SK-N-SH (cell line): ENCODE measurements around the gene KERA. TPM values are rescaled to one million over a fixed set of nuclear protein-coding genes. Genes with fewer than 3 reads are reported as not detected.
"Not testable (repeated sequence)": the region's sequence is repeated elsewhere in the genome, so short reads cannot be mapped to it uniquely, and the experiment has no call there.

ENCODE experiments used
- CTCF ChIA-PET: fragments of 300-600, 350-600 bp; formaldehyde crosslinking; extraction: SDS; loops from one replicate; lab custom pipeline; 2021; lab: Yijun Ruan, JAX
- POLR2A ChIA-PET: fragments of 350-600 bp; sonication (Branson Sonifier 250); formaldehyde crosslinking; extraction: SDS; loops from one replicate; lab custom pipeline; 2020; ENCODE audit warnings: antibody characterized with exemption, inconsistent platforms; lab: Yijun Ruan, JAX
- DNase-seq: peaks from one replicate; pipeline ENCODE4 v3.0.0; 2012
- H2AFZ ChIP-seq: fragments of 200-600 bp; sonication (generic); 2 replicates; pipeline ENCODE4 v1.8.1; 2016; ENCODE audit warnings: antibody characterized with exemption, mild to moderate bottlenecking, low read depth
- H3F3A ChIP-seq: fragments of 200-600 bp; sonication (generic); replicated peaks from 2 replicates; pipeline ENCODE3; 2016; ENCODE audit warnings: antibody characterized with exemption, mild to moderate bottlenecking; ENCODE audit not compliant: insufficient read depth
- H3K27ac ChIP-seq, 2 experiments: fragments of 200-500 bp in 1 of 2; fragments of 200-600 bp in 1 of 2; sonication (Bioruptor generic) in 1 of 2; sonication (generic), shearing (Covaris generic) in 1 of 2; 2 replicates each; pipeline versions ENCODE4 v1.5.1 to v1.6.1; 2014 to 2016; ENCODE audit warnings: low read depth in 2 of 2, inconsistent platforms in 1 of 2, low read length in 1 of 2, mild to moderate bottlenecking in 1 of 2, mixed read lengths in 1 of 2
- H3K27me3 ChIP-seq: fragments of 200-600 bp; sonication (generic), shearing (Covaris generic); 2 replicates; pipeline ENCODE4 v1.6.1; 2016; ENCODE audit warnings: mixed run types; ENCODE audit not compliant: insufficient read depth
- H3K36me3 ChIP-seq, 2 experiments: fragments of 200-500 bp in 1 of 2; fragments of 200-600 bp in 1 of 2; sonication (Bioruptor generic) in 1 of 2; sonication (generic) in 1 of 2; replicated peaks in 1 of 2; 2 replicates each; pipeline versions ENCODE3 to v1.5.1; 2014 to 2016; ENCODE audit warnings: low read length in 1 of 2, mild to moderate bottlenecking in 1 of 2; ENCODE audit not compliant: insufficient read depth in 2 of 2, control insufficient read depth in 1 of 2
- H3K4me1 ChIP-seq, 2 experiments: fragments of 200-500 bp in 1 of 2; fragments of 200-600 bp in 1 of 2; sonication (Bioruptor generic) in 1 of 2; sonication (generic), shearing (Covaris generic) in 1 of 2; 2 replicates each; pipeline versions ENCODE4 v1.5.1 to v1.6.1; 2014 to 2016; ENCODE audit warnings: low read depth in 1 of 2, low read length in 1 of 2, mixed run types in 1 of 2; ENCODE audit not compliant: insufficient read depth in 2 of 2, control insufficient read depth in 1 of 2
- H3K4me2 ChIP-seq: fragments of 200-600 bp; sonication (generic), shearing (Covaris generic); 2 replicates; pipeline ENCODE4 v1.6.1; 2017; ENCODE audit warnings: mixed run types
- H3K4me3 ChIP-seq, 2 experiments: fragments of 200-500 bp in 1 of 2; fragments of 200-600 bp in 1 of 2; sonication (Bioruptor generic) in 1 of 2; sonication (generic), shearing (Covaris generic) in 1 of 2; 2 replicates each; pipeline versions ENCODE4 v1.5.1 to v1.8.1; 2014 to 2016; ENCODE audit warnings: low read depth in 2 of 2, inconsistent platforms in 1 of 2, low read length in 1 of 2, mild to moderate bottlenecking in 1 of 2, mixed read lengths in 1 of 2, moderate library complexity in 1 of 2
- H3K79me2 ChIP-seq: fragments of 200-600 bp; sonication (generic); 2 replicates; pipeline ENCODE4 v1.8.1; 2017; ENCODE audit warnings: mild to moderate bottlenecking; ENCODE audit not compliant: insufficient read depth
- H3K9ac ChIP-seq: fragments of 200-600 bp; sonication (generic); 2 replicates; pipeline ENCODE4 v1.6.1; 2017; ENCODE audit warnings: mixed run types
- H3K9me2 ChIP-seq: fragments of 200-600 bp; sonication (generic); 2 replicates; pipeline ENCODE4 v1.6.1; 2017; ENCODE audit warnings: mixed run types
- H3K9me3 ChIP-seq: fragments of 200-600 bp; sonication (generic); 2 replicates; pipeline ENCODE4 v1.6.1; 2017; ENCODE audit warnings: mixed run types, mild to moderate bottlenecking, moderate library complexity
- H4K20me1 ChIP-seq: fragments of 200-600 bp; sonication (generic); 2 replicates; pipeline ENCODE4 v1.6.1; 2017; ENCODE audit warnings: mild to moderate bottlenecking, mixed run types; ENCODE audit not compliant: insufficient read depth
- CHD2 ChIP-seq: fragments of 150-350 bp; IDR thresholded peaks from 2 replicates; pipeline ENCODE4 v1.6.1; 2018; ENCODE audit warnings: low read length; ENCODE audit not compliant: partially characterized antibody
- IRF3 ChIP-seq: fragments of 150-350 bp; IDR thresholded peaks from 2 replicates; pipeline ENCODE4 v1.6.1; 2016; ENCODE audit warnings: mild to moderate bottlenecking, low read depth, low read length
- JUND ChIP-seq: IDR thresholded peaks from 2 replicates; pipeline ENCODE4 v1.4.0; 2012
- NRF1 ChIP-seq: IDR thresholded peaks from 2 replicates; pipeline ENCODE4 v1.6.1; 2012; ENCODE audit warnings: low read depth, mild to moderate bottlenecking, low read length
- TCF12 ChIP-seq: IDR thresholded peaks from 2 replicates; pipeline ENCODE4 v1.4.0; 2012
- WGBS: methylation state at CpG from one replicate; pipeline ENCODE4 v1.1.6; 2017; ENCODE audit warnings: low lambda C conversion rate; 5-methylcytosine and 5-hydroxymethylcytosine counted together
- polyA plus RNA-seq, 3 experiments: library from polyadenylated mRNA; depleted of rRNA; stranded (reverse); fragments of >200 nt; gene quantifications; 2 replicates each; pipeline ENCODE4 v1.2.3, GENCODE V29; 2012

KERA gene
- polyA plus RNA-seq, 1 of the 3 experiments (the other 2 are of a cell fraction), result not detected

- TF ChIP-seq CHD2 (no peak), JUND (no peak), TCF12 (no peak)
- no peak overlapping the region for H3K27ac ChIP-seq
- H3K4me1 ChIP-seq, result no peaks in the 10 kb centered on the region
- H3K79me2 ChIP-seq, result no peaks in the 10 kb centered on the region
- ChIA-PET POLR2A (no interaction called here), CTCF (interaction anchor here (1.3 kb wide), 1 partner anchor 14 kb away, joined by 3 read pairs; no protein-coding TSS in a partner anchor)
- no peaks in the 10 kb centered on the region for H3K9me2 ChIP-seq
- no peak overlapping the region for H3K4me2 ChIP-seq
- no peaks in the 10 kb centered on the region for H3K36me3 ChIP-seq
- DNase-seq, result no peak
- no peak overlapping the region for H3K9ac ChIP-seq
- no peaks in the 10 kb centered on the region for H3K27me3 ChIP-seq
- no peak overlapping the region for H2AFZ ChIP-seq
- no peak overlapping the region for H3K4me3 ChIP-seq
- H4K20me1 ChIP-seq, result no peaks in the 10 kb centered on the region
- 64% methylated on average over 5 of the region's 6 CpGs for WGBS
- no peaks in the 10 kb centered on the region for H3F3A ChIP-seq
- H3K9me3 ChIP-seq, result peaks cover 9% of the 10 kb centered on the region
Measured at GRCh38 chr12:91091916-91092715, 34.3 kb upstream of the KERA start.

- H2AFZ ChIP-seq, H3K79me2 ChIP-seq, H3F3A ChIP-seq, POLR2A ChIA-PET, H3K9me3 ChIP-seq, H3K4me2 ChIP-seq, H4K20me1 ChIP-seq, H3K36me3 ChIP-seq, H3K4me1 ChIP-seq, H3K4me3 ChIP-seq, H3K9ac ChIP-seq, DNase-seq, H3K9me2 ChIP-seq, H3K27ac ChIP-seq, H3K27me3 ChIP-seq: not testable (repeated sequence)
- CTCF ChIA-PET, result interaction anchor here (0.6 kb wide), 1 partner anchor 22 kb away, joined by 3 read pairs; the partner anchor contains the start of gene LUM
- 60% methylated on average over 2 of the region's 2 CpGs for WGBS
Measured at GRCh38 chr12:91089953-91090352, 32.1 kb upstream of the KERA start.

GRCh38 chr12:91080041-91080440 is 22.2 kb upstream of the KERA start:
- POLR2A ChIA-PET, result no interaction called here
- Histone ChIP-seq H4K20me1 (no peaks in the 10 kb centered on the region), H3K4me1 (no peaks in the 10 kb centered on the region), H3K9me2 (no peaks in the 10 kb centered on the region), H3F3A (no peaks in the 10 kb centered on the region), H3K27ac (no peak overlapping the region), H3K4me2 (no peak overlapping the region), H3K9me3 (no peaks in the 10 kb centered on the region), H2AFZ (no peak overlapping the region), H3K27me3 (no peaks in the 10 kb centered on the region), H3K9ac (no peak overlapping the region), H3K4me3 (no peak overlapping the region), H3K36me3 (no peaks in the 10 kb centered on the region), H3K79me2 (no peaks in the 10 kb centered on the region)
- no peak for DNase-seq
- WGBS, result 62% methylated on average over 1 of the region's 1 CpG
- CTCF ChIA-PET, result no interaction called here
- TF ChIP-seq IRF3 (no peak), NRF1 (no peak)
